ENCODE data around the gene ERG28. TPM values are rescaled to one million over a fixed set of nuclear protein-coding genes. Genes with fewer than 3 reads are reported as not detected.

The ERG28 gene
- total RNA-seq, 4 donors from 2014 or later, result 3.7 to 6.4 (median 4.7) TPM

DNA sequence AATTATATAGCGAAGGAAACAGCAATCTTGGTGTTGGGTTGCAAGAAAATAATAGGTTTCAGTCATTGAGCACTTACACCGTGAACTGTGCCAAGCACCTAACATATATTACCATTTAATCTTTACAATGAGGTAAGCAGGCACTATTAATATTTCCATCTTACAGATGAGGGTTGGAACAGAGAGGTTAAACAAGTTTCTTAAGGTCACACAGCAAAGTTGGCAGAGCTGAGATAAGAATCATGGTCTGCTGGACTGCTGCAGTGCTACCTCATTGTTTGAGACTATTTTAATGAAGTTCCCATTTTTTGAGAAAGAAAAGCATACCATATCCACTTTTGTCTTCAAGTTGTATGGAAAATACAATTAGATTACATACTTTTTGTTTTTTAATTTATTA lies 1.7 kb downstream of the ERG28 start:
- intact Hi-C loops (cut with DNase I; ENCODE audit: low total_unique reads) (no loop called here), in situ Hi-C loops (cut with MboI; ENCODE audit: low sequenced_read_pairs in 4 of 4) (no loop called here)
- Histone ChIP-seq H3K27me3 (no peaks in the 10 kb centered on the region), H3K4me1 (peaks cover 28 to 58% of the 10 kb centered on the region in 2 donors), H3K9me3 (no peaks in the 10 kb centered on the region), H3K4me3 (no peak overlapping the region), H3K36me3 (no peaks in the 10 kb centered on the region), H3K27ac (peak overlapping the region in 3 of 4 donors; percentile 70 to 76 (median 71))
- ATAC-seq (no peak), DNase-seq (no peak)
- no peak for TF ChIP-seq POLR2A (IDR thresholded peaks at IDR 0.05)
- TF ChIP-seq, protein P1, sequence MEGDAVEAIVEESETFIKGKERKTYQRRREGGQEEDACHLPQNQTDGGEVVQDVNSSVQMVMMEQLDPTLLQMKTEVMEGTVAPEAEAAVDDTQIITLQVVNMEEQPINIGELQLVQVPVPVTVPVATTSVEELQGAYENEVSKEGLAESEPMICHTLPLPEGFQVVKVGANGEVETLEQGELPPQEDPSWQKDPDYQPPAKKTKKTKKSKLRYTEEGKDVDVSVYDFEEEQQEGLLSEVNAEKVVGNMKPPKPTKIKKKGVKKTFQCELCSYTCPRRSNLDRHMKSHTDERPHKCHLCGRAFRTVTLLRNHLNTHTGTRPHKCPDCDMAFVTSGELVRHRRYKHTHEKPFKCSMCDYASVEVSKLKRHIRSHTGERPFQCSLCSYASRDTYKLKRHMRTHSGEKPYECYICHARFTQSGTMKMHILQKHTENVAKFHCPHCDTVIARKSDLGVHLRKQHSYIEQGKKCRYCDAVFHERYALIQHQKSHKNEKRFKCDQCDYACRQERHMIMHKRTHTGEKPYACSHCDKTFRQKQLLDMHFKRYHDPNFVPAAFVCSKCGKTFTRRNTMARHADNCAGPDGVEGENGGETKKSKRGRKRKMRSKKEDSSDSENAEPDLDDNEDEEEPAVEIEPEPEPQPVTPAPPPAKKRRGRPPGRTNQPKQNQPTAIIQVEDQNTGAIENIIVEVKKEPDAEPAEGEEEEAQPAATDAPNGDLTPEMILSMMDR (IDR thresholded peaks at IDR 0.05 in 4 of 5, conservative IDR thresholded peaks at IDR 0.05 in 1 of 5), result no peak

DNA sequence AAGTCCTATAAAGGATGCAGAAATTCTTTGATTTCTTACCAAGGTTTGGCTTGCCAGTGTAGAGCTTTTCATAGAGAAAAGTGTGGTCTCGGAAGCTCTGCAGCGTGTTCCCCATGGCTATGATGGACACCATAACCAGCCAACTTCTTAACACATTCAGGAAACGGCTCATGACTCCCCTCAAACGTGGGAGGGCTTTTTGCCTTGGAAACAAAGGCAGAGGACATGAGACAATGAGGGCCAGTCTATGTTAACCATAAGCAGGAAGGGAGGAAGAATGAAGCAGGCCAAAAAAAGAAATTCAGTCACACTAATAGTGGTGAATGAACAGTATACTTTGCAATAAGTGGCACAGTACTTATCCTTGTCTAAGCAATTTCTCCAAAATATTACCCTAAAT lies 3.3 kb downstream of the ERG28 start:
- no peak for ATAC-seq
- Histone ChIP-seq H3K4me1 (peaks cover 30 to 60% of the 10 kb centered on the region in 2 donors), H3K4me3 (no peak overlapping the region), H3K27ac (peak overlapping the region; percentile 70 to 80 (median 74)), H3K27me3 (no peaks in the 10 kb centered on the region), H3K36me3 (peaks cover 0 to 1% of the 10 kb centered on the region in 2 donors), H3K9me3 (no peaks in the 10 kb centered on the region)
- in situ Hi-C loops (cut with MboI; ENCODE audit: low sequenced_read_pairs in 4 of 4) (no loop called here), intact Hi-C loops (cut with DNase I; ENCODE audit: low total_unique reads) (no loop called here)
- DNase-seq, result no peak
- TF ChIP-seq POLR2A (IDR thresholded peaks at IDR 0.05), result no peak

DNA sequence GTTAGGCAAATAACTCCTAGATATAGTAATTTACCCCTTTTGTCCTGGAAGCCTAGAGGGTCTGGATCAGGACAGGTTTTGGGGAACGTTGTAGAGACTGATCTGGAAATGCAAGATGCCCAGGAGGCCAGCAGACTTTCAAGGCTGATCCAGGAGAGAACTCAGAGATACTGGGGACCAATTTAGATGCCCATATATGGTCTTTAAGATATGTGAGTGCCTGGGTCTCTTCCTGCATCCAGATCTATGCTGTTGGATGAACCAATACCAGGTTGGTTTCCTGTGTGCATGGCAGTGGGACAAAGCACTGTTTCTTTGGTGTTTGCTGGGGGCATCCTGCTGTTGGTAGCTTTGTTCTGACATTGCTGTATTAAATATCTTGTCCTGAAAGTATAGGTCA lies 5.4 kb downstream of the ERG28 start:
- ATAC-seq (no peak), DNase-seq (no peak)
- Histone ChIP-seq H3K27me3 (no peaks in the 10 kb centered on the region), H3K36me3 (peaks cover 0 to 22% of the 10 kb centered on the region in 2 donors), H3K4me3 (no peak overlapping the region), H3K27ac (peak overlapping the region in 1 of 4 donors; percentile 80), H3K4me1 (peaks cover 22 to 54% of the 10 kb centered on the region in 2 donors), H3K9me3 (no peaks in the 10 kb centered on the region)
- intact Hi-C loops (cut with DNase I; ENCODE audit: low total_unique reads) (no loop called here), in situ Hi-C loops (cut with MboI; ENCODE audit: low sequenced_read_pairs in 4 of 4) (no loop called here)
- TF ChIP-seq, protein P1 (IDR thresholded peaks at IDR 0.05 in 4 of 5, conservative IDR thresholded peaks at IDR 0.05 in 1 of 5), result no peak
- no peak for TF ChIP-seq POLR2A (IDR thresholded peaks at IDR 0.05)

DNA sequence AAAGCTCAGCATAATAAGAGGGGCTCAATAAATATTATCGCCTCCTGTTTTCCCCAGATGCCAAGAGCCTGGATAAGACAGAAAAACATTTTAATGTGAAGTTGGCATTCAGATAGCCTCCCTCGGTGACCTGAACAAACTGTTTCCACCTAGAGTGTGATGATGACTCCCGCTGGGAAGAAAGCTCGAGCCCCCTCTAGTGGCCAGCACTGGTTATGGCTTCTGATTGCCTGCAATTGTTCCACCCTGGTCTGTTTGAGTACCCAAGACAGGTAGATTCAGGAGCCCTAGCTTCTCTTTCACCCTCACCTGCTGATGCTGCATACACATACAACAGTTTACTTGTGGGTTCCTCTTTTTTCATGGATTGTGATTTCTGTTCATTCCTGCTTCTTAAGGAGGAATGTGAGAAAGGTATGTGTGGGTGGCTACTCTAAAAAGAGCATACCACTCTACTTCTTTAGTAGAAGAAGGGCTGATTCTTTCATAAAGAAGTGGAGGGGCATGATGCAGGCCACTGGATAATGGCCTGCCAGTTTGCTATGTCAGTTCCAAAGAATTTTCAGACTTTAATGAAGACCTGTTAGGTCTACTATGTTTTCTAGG lies 6.4 kb downstream of the ERG28 start:
- peak; percentile 66 to 78 for DNase-seq
- H3K36me3 ChIP-seq, result peaks cover 0 to 27% of the 10 kb centered on the region in 2 donors
- H3K27ac ChIP-seq, result peak overlapping the region in 3 of 4 donors; percentile 39 to 58 (median 49)

DNA sequence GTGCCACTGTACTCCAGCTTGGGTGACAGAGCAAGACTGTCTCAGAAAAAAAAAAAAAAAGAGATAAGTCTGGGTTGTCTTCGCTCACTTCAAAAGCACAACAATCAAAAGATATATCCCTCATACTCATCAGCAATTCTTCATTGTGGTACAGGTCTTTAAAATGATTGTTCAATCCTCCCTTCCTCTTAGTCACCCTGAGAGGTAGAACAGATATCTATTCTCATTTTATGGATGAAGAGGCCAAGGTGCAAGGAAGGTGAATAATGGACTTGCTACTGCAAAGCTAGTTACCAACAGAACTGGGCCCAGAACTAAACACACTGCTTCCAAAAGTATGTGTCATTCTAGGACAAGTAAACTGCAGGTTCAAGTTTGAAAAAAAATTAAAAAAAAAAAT lies 7.1 kb downstream of the ERG28 start:
- Histone ChIP-seq H3K27me3 (no peaks in the 10 kb centered on the region), H3K4me3 (no peak overlapping the region), H3K36me3 (peaks cover 0 to 27% of the 10 kb centered on the region in 2 donors), H3K4me1 (peaks cover 17 to 49% of the 10 kb centered on the region in 2 donors), H3K27ac (peak overlapping the region in 3 of 4 donors; percentile 39 to 58 (median 49)), H3K9me3 (no peaks in the 10 kb centered on the region)
- no peak for DNase-seq
- intact Hi-C loops (cut with DNase I; ENCODE audit: low total_unique reads) (no loop called here), in situ Hi-C loops (cut with MboI; ENCODE audit: low sequenced_read_pairs in 4 of 4) (loop anchor here (5.0 kb wide), 1 partner anchor 76 kb away; the partner anchor contains the start of gene FLVCR2 (in 4 of the 4))
- TF ChIP-seq, protein P1 (IDR thresholded peaks at IDR 0.05 in 4 of 5, conservative IDR thresholded peaks at IDR 0.05 in 1 of 5), result no peak
- TF ChIP-seq POLR2A (IDR thresholded peaks at IDR 0.05), result no peak
- no peak for ATAC-seq

More for the DNA sequence above, 6.4 kb downstream of the ERG28 start:
- in situ Hi-C loops (cut with MboI; ENCODE audit: low sequenced_read_pairs in 4 of 4) (loop anchor here (5.0 kb wide), 1 partner anchor 77 kb away; the partner anchor contains the start of gene FLVCR2 (in 4 of the 4)), intact Hi-C loops (cut with DNase I; ENCODE audit: low total_unique reads) (loop anchor here (1.0 kb wide), 1 partner anchor 77 kb away; no protein-coding TSS in a partner anchor)
- Histone ChIP-seq H3K4me1 (peaks cover 16 to 48% of the 10 kb centered on the region in 2 donors), H3K4me3 (no peak overlapping the region), H3K9me3 (no peaks in the 10 kb centered on the region), H3K27me3 (no peaks in the 10 kb centered on the region)
- no peak for TF ChIP-seq POLR2A (IDR thresholded peaks at IDR 0.05)
- TF ChIP-seq, protein P1 (IDR thresholded peaks at IDR 0.05 in 4 of 5, conservative IDR thresholded peaks at IDR 0.05 in 1 of 5), result peak; percentile 93 to 97 (median 95)
- ATAC-seq, result peak; percentile 80 to 87

All from gastrocnemius medialis (tissue), 4 donors.